GM21526 (cell line): ENCODE measurements around the gene PCDHGA10.
"Not testable (repeated sequence)": the region's sequence is repeated elsewhere in the genome, so short reads cannot be mapped to it uniquely, and the experiment has no call there.

Experiments
- ATAC-seq: cut with Tn5 transposase; IDR thresholded peaks from one replicate; pipeline ENCODE4 v1.9.1; 2021; ENCODE audit warnings: moderate library complexity; ENCODE audit not compliant: unreplicated experiment, low FRiP score

Gene PCDHGA10

GRCh38 chr5:141412854-141413539 is at the start of gene PCDHGA10:
Gene PCDHGA10 (plus strand): TSS chr5:141412987. CDS start chr5:141413176, 189 bp downstream.
- peak; percentile 84 for ATAC-seq

- no peak for ATAC-seq
Observed at GRCh38 chr5:141363952-141364660, 48.7 kb upstream of the PCDHGA10 start, which contains the start of gene PCDHGA5. Gene PCDHGA5 (plus strand): TSS chr5:141364162. CDS start chr5:141364331, 169 bp downstream.

- no peak for ATAC-seq
Observed at GRCh38 chr5:141366016-141366896, 46.5 kb upstream of the PCDHGA10 start.

DNA sequence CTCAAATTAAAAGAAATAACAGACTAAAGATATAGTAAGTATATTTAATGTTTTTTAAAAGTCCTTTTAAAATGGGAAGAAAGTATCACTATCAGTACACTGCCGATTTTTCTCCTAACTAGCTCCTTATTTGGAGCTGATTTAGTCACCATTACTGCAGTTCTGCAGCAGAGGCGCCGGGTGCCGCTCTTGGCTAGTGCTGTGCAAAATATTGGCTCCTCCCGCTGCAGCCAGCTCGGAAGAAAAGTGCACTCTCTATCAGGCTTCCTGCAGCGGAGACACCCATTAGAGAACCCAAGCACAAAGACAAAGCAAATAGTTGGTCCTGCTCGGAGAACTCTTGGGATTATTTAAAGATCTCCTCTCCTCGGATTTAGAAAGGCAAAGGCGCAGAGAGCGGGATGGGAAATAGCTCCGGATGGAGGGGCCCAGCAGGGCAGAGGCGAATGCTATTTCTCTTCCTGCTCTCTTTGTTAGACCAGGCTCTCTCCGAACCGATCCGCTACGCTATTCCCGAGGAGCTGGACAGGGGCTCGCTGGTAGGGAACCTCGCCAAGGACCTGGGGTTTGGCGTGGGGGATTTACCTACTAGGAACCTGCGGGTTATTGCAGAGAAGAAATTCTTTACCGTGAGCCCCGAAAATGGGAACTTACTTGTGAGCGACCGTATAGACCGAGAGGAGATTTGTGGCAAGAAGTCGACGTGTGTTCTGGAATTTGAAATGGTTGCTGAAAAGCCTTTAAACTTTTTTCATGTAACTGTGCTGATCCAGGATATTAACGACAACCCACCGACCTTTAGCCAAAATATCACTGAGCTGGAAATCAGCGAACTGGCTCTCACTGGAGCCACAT is 42.6 kb upstream of the PCDHGA10 start, which contains the start of gene PCDHGB3:
Gene PCDHGB3, plus strand, starts transcription at position 249 of the 855 bp plus-strand sequence. Its CDS starts 153 bp downstream, at position 402.
- ATAC-seq = peak; percentile 93

DNA sequence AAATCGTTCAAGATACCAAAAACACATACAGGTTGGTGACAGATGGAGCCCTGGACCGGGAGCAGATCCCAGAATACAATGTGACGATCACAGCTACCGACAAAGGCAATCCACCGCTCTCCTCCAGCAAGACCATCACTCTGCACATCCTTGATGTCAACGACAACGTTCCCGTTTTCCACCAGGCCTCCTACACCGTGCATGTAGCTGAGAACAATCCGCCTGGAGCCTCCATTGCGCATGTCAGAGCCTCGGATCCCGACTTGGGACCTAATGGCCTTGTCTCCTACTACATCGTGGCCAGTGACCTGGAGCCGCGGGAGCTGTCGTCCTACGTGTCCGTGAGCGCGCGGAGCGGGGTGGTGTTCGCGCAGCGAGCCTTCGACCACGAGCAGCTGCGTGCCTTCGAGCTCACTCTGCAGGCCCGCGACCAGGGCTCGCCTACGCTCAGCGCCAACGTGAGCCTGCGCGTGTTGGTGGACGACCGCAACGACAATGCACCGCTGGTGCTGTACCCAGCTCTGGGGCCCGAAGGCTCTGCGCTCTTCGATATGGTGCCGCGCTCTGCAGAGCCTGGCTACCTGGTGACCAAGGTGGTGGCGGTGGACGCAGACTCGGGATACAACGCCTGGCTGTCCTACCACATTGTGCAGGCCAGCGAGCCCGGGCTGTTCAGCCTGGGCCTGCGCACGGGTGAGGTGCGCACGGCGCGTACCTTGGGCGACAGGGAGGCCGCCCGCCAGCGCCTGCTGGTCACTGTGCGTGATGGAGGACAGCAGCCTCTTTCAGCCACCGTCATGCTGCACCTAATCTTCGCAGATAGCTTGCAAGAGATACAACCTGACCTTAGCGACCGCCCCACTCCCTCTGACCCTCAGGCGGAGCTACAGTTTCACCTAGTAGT is 41.0 kb upstream of the PCDHGA10 start:
- ATAC-seq = no peak

GRCh38 chr5:141373673-141374317 is 39.0 kb upstream of the PCDHGA10 start, which contains the start of gene PCDHGA6:
Gene PCDHGA6 (plus strand): TSS chr5:141373891. CDS start chr5:141374084, 193 bp downstream.
- no peak for ATAC-seq

GRCh38 chr5:141374627-141375026 is 38.2 kb upstream of the PCDHGA10 start:
- no peak for ATAC-seq

- ATAC-seq = not testable (repeated sequence)
Observed at GRCh38 chr5:141375444-141376155, 37.2 kb upstream of the PCDHGA10 start.

GRCh38 chr5:141382469-141383294 is 30.1 kb upstream of the PCDHGA10 start, which contains the start of gene PCDHGA7:
Gene PCDHGA7 (plus strand): TSS chr5:141382742. CDS start chr5:141382900, 158 bp downstream.
- ATAC-seq = no peak

GRCh38 chr5:141383345-141383744 is 29.4 kb upstream of the PCDHGA10 start:
- no peak for ATAC-seq

DNA sequence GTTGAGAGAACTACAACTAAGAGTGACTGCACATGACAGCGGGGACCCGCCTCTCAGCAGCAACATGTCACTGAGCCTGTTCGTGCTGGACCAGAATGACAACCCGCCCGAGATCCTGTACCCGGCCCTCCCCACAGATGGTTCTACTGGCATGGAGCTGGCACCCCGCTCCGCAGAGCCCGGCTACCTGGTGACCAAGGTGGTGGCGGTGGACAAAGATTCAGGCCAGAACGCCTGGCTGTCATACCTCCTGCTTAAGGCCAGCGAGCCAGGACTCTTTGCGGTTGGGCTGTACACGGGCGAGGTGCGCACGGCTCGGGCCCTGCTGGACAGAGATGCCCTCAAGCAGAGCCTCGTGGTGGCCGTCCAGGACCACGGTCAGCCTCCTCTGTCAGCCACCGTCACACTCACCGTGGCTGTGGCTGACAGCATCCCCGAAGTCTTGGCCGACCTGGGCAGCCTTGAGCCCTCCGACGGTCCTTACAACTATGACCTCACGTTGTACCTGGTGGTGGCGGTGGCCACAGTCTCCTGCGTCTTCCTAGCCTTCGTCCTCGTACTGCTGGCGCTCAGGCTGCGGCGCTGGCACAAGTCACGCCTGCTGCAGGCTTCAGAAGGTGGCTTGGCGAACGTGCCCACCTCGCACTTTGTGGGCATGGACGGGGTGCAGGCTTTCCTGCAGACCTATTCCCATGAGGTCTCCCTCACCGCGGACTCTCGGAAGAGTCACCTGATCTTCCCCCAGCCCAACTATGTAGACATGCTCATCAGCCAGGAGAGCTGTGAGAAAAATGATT is 28.1 kb upstream of the PCDHGA10 start:
- ATAC-seq = no peak

GRCh38 chr5:141387557-141388311 is 25.1 kb upstream of the PCDHGA10 start, which contains the start of gene PCDHGB4:
Gene PCDHGB4 (plus strand): TSS chr5:141387698. CDS start chr5:141387885, 187 bp downstream.
- peak; percentile 97 for ATAC-seq

DNA sequence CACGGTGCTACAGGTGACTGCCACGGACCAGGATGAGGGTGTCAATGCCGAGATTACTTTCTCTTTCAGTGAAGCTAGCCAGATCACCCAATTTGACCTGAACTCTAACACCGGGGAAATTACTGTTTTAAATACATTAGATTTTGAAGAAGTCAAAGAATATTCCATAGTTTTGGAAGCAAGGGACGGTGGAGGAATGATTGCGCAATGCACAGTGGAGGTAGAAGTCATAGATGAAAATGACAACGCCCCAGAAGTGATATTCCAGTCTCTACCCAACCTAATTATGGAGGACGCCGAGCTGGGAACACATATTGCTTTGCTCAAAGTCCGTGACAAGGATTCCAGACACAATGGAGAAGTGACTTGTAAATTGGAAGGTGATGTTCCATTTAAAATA is 24.1 kb upstream of the PCDHGA10 start:
- ATAC-seq = no peak

- ATAC-seq = no peak
Observed at GRCh38 chr5:141389153-141390042, 23.4 kb upstream of the PCDHGA10 start.
